NCI-H2227 treated with DMSO at 0.1 percent for 48 hours (cell line): ENCODE measurements around the gene GTF2E1.
"Not testable (repeated sequence)": the region's sequence is repeated elsewhere in the genome, so short reads cannot be mapped to it uniquely, and the experiment has no call there.

Experiments
- DNase-seq: peaks from one replicate; lab custom pipeline; 2025; lab: John Stamatoyannopoulos, UW

The GTF2E1 gene

GRCh38 chr3:120756061-120756460, 13.5 kb downstream of the GTF2E1 start:
- DNase-seq = no peak

DNA sequence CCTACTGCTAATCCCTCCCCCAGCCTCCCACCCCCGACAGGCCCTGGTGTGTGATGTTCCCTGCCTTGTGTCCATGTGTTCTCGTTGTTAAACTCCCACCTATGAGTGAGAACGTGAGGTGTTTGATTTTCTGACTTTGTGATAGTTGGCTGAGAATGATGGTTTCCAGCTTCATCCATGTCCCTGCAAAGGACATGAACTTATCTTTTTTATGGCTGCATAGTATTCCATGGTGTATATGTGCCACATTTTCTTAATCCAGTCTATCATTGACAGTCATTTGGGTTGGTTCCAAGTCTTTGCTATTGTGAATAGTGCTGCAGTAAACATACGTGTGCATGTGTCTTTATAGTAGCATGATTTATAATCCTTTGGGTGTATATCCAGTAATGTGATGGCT, 16.0 kb downstream of the GTF2E1 start:
- DNase-seq = not testable (repeated sequence)

GRCh38 chr3:120762615-120763014, 20.1 kb downstream of the GTF2E1 start:
- DNase-seq = no peak

DNA sequence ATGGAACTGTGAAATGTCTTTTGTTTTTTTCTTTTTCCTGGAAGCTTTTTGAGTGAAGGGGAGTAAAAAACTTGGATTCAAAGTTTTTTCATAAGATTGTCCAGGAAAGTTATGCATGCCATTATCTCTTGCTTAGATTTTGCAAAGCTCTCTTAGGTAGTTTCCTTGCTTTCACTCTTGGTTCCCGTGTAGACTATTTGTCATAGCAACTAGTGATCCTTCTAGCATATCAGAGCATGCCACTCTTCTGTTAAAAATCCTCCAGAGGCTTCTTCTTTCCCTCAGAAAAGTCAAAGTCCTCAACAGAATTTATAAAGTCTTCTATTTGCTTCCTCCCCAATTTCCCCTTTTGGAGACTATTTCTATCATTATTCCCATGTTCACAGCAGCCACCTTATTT, 21.1 kb downstream of the GTF2E1 start:
- DNase-seq = no peak

- no peak for DNase-seq
Measured at GRCh38 chr3:120764206-120764605, 21.7 kb downstream of the GTF2E1 start.

DNA sequence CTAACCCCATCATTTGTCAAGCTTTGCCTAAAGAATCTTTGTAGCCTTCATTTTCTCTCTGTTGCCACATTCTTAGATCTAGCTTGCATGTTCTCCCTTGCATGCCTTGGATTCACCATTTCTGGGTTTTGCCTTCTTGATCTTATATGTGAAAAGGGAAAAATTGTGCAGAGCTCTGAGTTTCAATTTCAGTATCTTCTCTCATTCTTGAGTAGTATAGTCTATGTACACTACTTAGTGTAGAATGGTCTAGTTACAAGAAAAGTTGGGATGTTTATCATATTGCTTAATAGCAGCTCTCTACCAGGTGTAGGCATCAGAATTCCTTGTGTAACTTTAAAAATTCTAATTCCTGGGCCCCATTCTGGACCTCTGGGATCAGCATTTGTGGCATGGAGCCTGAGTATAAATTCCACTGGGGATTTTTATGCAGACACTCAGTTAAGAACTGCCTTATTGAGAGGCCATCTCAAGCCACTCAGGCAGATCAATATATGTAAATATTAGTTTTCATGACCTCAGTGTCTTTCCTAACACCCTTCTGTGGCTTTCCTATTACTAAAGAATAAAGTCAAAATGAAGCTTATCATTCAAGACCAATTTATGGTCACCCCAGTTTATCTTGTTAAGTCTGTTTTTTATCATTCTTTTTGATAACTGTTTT, 23.4 kb downstream of the GTF2E1 start:
- no peak for DNase-seq

DNA sequence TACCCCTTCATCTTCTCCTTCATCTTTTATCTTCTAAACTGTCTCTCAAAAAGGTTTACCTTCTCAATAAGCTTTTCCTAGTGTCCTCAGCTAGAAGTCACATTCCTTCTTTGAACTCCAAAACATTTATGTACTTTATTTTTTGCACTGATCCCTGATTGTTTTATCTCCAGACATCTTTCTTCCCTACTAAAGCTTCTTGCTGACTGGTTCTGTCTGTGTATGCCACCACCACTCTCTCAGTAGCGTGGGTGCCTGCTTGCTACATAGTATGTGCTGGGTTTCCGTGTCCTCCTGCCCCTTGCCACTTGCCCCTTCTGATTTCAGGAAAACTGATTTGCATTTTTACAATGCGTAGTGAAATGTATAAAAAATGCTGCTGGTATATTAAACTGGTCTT, 24.0 kb downstream of the GTF2E1 start:
- DNase-seq = no peak

DNA sequence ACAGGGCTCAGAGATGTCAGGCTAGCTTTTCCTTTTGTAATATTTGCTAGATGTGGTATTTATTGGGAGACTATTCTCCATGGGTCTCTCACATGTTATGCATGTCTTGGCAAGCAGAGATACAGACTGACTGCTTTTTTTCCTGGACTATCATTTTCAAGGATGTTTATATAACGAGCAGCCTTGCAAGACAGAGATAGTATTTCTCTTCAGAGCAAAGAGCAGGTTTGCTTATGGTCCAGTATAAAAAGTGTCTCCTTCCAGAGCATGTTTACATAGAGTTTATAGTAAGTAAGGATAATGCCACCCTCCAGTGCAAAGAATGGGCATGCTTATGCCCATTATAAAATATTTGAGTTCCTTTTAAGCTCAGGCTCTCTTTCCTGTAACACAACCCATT, 24.6 kb downstream of the GTF2E1 start:
- no peak for DNase-seq

- no peak for DNase-seq
Measured at GRCh38 chr3:120769436-120769835, 26.9 kb downstream of the GTF2E1 start.

GRCh38 chr3:120770891-120771290, 28.3 kb downstream of the GTF2E1 start:
- DNase-seq = no peak

DNA sequence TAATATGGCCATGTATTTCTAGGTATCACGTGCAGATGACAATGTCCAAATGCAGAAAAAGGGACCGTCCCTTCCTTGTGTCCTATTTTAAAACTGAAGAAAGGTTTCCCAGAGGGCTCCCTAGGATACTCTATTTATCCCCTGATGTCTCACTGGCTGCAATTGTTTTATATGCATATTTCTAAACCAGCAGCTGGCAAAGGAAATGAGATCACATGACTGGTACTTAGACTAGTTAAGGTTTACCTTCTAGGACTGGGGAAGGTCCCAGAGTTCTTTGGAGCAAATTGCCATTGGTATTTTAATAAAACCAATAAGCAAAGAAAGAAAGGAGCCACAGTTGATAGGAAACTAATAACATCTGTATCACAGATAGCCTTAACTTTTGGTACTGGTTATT, 29.5 kb downstream of the GTF2E1 start:
- DNase-seq = no peak

- DNase-seq = no peak
Measured at GRCh38 chr3:120773932-120774331, 31.4 kb downstream of the GTF2E1 start.

GRCh38 chr3:120775411-120775810, 32.9 kb downstream of the GTF2E1 start:
- no peak for DNase-seq

- no peak for DNase-seq
Measured at GRCh38 chr3:120778776-120779175, 36.2 kb downstream of the GTF2E1 start.

GRCh38 chr3:120780977-120781376, 38.4 kb downstream of the GTF2E1 start:
- DNase-seq = no peak

- not testable (repeated sequence) for DNase-seq
Measured at GRCh38 chr3:120785832-120786231, 43.3 kb downstream of the GTF2E1 start.

GRCh38 chr3:120791010-120791409, 48.5 kb downstream of the GTF2E1 start:
- DNase-seq = no peak

DNA sequence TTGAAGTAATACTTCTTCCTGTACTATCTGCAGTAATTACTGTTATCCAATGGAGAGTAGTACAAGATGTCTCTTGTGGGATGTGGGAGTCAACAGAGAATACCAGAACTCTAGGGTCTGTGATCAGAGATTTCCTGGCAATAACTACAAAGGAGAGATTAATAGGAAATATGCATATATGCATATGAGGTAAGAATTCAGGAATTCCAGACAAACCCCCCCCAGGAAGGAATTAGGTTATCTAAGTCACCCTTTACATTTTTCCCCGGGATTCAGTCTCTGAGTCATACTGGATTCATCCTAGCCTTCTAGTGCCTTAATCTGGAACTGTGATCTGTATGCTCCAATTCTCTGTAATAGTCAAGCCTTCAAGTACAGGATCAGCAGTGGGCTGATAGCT, 49.4 kb downstream of the GTF2E1 start:
- DNase-seq = no peak

DNA sequence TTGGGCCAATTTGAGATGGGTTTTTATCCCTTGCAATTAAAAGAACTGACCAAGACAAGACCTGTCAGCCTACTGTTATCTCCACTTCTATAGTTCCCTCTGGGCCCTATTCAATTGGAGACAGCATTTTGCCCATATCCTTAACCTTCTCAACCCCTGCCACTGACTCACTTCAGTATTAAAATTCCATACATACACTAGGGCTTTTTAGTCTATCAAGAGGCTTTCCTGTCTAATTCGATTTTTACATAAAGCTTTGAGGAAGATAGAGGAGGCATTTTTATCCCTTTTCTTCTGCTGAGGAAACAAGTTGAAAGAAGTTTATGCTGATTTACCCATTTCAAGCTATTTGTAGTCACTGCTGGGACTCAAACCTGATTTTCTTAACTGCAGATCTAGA, 51.1 kb downstream of the GTF2E1 start:
- no peak for DNase-seq

DNA sequence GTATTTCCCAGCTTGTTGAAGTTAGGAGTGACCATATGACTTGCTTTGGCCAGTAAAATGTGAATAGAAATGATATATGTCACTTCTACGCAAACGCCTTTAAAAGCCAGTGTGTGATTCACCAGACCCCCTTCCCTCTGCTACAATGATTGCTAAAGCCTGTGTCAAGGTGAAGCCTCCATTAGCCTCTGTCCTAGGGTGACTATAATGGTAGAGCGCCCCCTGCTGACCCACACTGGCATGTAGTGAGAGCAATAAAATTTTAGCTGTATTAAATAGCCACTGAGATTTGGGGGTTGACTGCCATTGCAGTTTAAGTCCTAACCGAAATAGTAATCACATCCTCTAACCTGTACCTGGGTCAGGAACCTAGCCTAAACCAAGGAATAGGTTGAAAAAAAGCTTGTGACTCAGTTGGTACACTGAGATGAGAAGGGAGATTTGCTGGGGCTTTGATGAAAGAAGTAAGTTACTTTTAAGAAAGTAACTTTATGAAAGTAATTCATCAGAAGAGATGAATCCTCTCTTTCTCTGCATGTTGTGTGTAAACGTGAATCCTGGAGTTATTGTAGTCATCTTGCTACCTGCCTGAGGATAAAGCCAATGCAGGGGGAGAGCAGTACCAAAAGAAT, 52.6 kb downstream of the GTF2E1 start:
- DNase-seq = no peak

GRCh38 chr3:120795959-120796358, 53.4 kb downstream of the GTF2E1 start:
- DNase-seq = no peak

DNA sequence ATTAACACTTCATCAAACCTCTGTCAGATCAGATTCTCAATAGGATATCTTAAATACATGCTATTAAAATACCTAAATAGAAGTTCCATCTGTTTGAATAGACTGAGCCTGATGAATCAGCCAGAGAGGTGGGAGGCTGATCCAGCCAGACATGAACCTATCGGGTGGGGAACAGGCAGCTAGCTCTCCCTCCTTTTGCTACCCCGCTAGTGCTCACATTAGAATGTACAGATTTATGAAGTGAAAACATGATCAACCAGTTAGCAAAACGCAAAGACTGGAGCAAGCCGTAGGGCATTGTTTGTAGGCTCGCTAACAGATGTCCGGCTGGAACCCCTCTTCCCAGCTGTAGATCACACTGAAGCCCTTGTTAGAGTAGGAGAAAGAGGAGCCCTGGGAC, 54.4 kb downstream of the GTF2E1 start:
- no peak for DNase-seq

DNA sequence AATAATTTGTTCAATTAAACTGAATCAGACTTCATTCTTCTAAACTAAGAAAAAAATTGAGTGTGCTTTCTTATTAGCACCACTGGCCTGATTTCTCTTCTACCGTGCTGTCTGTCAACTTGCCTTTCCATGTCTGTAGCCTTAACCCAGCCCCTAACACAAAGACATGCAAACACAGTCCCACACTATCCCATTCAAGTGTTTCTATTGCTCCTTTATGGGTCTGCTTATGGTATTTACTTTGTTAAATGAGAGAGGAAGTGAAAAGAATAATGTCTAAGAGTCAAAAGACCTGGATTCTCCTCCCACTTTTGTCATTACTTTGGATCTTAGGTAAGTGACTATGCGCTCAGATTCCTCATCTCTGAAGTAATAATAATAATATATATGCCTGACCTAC, 55.3 kb downstream of the GTF2E1 start:
- no peak for DNase-seq

GRCh38 chr3:120798346-120798745, 55.8 kb downstream of the GTF2E1 start:
- DNase-seq = no peak
